HG03103 (cell line): ENCODE data around the gene IL1RAPL2.
"Not testable (repeated sequence)": the region's sequence is repeated elsewhere in the genome, so short reads cannot be mapped to it uniquely, and the experiment has no call there.

Experiments used
- ATAC-seq: cut with Tn5 transposase; IDR thresholded peaks from one replicate; pipeline ENCODE4 v1.9.1; 2021; ENCODE audit warnings: low read depth; ENCODE audit not compliant: unreplicated experiment

IL1RAPL2 gene

DNA sequence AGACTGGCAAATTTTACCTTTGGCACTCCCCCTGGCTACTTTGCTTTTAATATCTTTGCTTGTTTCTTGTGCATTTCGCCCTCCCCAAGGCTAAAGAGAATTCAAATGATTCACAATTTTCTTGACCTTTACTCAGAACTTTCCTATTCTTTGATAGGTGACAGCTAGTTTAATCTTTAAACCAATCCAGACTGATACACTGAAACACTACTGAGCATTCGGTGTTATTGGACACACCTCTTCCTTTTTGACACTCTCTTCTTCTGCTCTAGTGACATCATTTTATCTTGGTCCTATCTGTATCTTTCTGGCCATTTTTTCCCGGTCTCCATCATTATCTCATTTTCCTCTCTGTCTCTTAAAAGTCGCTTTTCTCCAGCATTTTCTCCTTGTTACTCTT lies 103.1 kb downstream of the IL1RAPL2 start:
- no peak for ATAC-seq

DNA sequence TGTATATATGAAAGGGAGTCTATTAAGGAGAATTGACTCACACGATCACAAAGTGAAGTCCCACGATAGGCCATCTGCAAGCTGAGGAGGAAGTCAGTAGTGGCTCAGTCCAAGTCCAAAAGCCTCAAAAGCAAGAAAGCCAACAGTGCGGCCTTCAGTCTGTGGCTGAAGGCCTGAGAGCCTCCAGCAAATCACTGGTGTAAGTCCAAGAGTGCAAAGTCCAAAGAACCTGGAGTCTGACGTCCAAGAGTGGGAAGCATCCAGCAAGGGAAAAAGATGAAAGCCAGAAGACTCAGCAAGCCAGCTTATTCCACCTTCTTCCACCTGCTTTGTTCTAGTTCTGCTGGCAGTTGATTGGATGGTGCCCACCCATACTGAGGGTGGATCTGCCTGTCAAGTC lies 104.1 kb downstream of the IL1RAPL2 start:
- ATAC-seq, result no peak

DNA sequence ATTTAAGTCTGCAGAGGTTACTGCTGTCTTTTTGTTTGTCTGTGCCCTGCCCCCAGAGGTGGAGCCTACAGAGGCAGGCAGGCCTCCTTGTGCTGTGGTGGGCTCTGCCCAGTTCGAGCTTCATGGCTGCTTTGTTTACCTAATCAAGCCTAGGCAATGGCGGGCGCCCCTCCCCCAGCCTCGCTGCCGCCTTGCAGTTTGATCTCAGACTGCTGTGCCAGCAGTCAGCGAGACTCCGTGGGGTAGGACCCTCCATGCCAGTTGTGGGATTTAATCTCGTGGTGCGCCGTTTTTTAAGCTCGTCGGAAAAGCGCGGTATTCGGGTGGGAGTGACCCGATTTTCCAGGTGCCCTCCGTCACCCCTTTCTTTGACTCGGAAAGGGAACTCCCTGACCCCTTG lies 111.5 kb downstream of the IL1RAPL2 start:
- not testable (repeated sequence) for ATAC-seq

DNA sequence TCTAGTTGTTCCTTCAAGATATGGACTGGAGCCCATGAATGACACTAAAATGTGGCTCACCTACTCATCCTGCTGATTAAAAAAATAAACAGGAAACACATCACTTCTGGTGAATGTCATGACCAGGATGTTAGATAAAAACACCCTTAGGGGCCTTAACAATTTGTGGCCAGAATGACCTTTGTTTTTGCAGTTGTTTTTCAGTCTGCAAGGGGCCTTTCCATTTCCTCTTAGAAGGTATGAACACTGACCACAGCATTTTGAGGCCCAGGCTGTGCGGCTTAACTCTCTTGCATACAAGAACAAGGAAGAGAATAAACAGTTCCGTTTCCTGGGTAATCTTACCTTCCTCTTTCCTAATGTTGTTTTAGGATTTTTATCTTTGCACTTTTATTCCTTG lies 113.2 kb downstream of the IL1RAPL2 start:
- ATAC-seq, result no peak

DNA sequence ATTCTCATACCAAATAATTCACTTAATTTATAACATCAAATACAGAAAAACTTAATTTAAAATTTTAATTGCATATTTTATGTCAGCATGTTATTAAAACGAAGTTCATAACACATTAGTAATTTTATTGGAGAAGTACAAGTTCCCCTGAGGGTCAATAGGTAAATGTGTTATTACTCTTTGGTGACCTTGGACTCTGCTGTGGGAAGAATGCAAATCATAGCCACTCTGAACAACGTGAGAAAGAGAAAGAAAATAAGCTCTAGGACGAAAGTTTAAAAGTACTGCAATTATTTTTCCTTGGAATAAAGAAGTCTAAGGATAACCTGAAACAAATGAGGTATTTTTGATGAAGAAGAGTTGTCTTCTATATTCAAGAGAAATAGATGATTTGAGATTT lies 115.2 kb downstream of the IL1RAPL2 start:
- ATAC-seq, result no peak

DNA sequence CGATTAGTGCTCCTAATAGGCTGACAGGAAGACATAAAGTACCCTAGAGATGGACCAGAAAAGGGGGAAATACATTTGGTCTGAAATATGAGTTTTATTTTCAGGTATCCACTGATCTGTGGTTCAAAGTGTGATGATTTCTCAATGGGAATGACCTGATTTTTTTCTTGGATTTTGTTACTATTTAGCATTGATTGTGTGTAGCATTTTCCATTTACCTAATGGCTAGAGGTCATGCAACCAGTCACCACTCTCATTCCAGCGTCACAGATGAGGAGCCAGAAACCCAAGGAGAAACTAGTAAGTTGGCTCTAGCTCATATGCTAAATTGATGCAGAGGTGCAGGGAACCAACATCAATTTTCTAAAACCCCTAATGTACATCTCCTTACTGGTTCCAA lies 118.1 kb downstream of the IL1RAPL2 start:
- no peak for ATAC-seq

DNA sequence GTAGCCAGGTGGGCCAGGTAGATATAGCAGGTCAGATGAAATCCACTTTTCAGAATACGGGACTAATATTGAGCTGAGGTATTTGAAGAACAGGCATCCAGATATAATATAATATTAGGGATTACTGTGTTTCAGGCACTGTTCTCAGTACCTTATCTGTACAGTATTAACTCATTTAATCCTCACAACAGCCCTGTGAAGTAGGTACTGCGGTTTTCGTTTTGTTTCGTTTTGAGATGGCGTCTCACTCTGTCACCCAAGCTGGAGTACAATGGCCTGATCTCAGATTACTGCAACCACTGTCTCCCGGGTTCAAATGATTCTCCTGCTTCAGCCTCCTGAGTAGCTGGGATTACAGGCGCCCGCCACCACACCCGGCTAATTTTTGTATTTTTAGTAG lies 129.6 kb downstream of the IL1RAPL2 start:
- no peak for ATAC-seq

DNA sequence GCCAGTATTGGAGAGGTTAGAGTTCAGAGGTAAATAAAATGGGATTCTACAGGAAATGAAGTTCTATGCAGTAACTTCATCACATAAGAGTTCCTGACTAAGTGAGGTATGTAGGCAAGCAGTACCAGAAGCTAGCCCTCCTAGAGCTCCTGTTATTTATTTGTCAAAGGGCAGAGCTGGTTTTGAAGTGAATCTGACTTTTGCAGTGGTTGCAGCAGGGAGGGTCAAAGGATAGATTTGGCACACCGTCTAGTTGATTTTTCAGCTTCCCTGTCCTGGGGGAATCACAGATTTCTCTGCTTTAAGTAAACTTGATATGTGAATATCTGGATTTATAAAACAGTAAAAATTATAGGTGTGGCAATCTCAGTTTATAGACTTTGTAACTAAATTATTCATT lies 130.7 kb downstream of the IL1RAPL2 start:
- no peak for ATAC-seq

DNA sequence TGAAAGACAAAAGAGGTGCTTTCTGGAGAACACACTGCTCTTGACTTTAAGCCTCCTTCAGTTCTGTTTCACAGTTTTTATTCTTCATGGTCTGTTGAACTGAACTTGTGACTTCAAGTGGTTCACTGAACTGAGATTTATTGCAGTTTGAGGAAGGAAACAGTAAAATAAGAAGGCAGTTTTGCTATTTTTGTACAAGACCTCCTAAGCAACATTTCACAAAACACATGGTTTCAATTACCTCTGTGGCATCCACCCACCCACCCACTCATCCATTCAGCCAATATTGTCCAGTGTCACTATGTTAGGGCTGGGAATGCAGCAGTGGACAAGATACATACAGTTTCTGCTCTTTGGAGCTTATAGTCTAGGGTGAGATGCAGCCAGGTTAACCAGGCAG lies 131.3 kb downstream of the IL1RAPL2 start:
- no peak for ATAC-seq

DNA sequence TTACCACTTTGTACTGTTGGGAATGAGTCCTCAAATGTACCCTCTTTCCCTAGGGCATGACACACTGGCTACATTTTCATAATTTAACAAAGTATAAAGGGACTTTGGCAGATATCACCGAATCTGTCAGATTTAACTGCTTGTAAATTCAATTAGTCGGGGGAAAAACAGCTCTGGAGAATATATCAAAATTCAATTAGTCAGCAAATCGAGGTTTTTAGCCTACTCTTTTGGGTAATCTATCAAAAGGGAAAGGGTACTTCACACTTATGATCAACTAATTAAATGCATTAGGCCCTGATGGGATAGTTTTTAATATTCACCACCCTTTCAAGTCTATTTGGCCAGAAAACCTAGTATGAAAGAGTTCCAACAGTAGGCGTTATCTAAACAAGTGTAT lies 141.0 kb downstream of the IL1RAPL2 start:
- no peak for ATAC-seq

DNA sequence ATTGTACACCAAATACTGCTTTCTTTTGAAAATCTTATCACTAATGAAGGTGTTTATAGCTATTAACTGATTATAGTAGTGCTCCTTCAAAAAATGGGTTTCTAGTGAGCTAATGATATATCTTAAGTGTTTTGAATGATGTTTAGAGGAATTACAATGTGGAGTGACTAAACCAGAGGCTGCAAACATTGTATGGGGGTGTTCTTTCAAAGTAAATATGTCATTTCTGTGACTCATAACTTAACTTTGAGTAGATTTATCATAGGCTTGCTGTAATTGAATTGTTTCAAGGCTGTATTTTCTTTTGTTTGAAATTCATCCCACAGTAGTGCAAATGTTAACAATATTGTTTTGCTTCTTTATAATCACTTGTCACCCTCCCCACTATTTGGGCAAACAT lies 141.6 kb downstream of the IL1RAPL2 start:
- ATAC-seq, result no peak

DNA sequence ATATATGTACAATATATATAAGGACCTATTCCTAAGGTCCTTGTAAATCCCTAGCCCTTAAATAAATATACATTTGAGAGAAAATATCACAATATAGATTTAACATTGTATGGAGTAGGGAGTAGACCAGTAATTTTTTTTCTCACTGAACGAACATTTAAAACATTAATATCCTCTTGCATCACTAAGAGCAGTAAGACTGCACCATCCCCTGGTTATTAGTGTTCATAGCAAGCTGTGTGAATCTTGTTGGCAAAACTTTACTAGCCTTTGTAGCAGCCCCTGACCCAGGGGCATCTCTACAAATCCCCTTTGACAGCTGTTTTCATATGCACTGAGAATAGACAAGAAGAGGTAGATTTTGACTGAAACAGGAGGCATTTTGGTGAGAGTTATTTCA lies 146.5 kb downstream of the IL1RAPL2 start:
- ATAC-seq, result no peak

DNA sequence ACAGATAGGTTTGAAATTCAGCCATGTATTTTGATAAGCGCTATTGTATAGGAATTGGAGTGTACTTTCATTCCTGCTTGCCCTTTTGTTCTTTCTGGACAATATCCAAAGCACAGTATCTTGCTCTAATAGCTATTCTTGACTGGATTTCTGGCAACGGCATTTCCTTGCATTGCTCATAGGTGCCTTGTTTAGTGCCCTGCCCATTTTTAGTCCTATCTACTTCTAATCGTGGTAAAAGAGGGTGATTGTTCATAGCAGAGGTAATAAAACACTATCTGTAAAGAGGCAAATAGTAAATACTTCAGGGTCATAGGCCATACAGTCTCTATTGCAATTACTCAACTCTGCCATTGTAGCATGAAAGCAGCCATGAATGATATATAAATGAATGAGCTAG lies 155.9 kb downstream of the IL1RAPL2 start:
- no peak for ATAC-seq

DNA sequence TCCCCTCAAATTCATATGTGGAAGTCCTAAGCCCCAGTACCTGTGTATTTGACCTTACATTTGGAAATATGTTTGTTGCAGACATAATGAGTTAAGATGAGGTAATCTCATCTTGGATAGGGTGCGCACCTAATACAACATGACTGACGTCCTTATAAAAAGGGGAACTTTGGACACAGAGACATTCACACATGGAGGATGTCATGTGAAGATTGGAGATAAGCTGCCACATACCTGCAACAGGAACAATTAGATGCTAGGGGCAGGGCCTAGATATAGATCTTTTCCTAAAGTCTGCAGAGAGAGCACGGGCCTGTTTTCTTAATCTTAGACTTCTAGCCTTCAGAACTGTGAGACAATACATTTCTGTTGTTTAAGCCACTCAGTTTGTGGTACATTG lies 162.5 kb downstream of the IL1RAPL2 start:
- no peak for ATAC-seq

DNA sequence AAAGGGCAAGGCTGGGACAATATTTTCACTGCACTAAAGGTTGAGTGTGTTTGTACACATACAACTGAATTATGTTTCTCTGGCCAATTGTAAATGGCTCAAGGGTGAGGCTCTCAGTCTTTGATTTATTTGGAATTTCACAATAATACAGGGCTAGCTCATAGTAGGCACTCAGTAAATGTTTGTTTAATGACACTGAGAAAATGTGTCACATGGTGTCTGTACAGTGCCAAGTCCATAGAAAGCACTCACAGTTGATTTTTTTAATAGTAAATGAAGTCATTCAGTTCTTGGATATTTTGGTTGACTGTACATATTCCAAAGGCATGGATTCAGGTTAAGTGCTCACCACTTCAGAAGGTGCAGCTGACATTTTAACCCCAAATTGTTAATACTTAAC lies 176.4 kb downstream of the IL1RAPL2 start:
- ATAC-seq, result no peak

DNA sequence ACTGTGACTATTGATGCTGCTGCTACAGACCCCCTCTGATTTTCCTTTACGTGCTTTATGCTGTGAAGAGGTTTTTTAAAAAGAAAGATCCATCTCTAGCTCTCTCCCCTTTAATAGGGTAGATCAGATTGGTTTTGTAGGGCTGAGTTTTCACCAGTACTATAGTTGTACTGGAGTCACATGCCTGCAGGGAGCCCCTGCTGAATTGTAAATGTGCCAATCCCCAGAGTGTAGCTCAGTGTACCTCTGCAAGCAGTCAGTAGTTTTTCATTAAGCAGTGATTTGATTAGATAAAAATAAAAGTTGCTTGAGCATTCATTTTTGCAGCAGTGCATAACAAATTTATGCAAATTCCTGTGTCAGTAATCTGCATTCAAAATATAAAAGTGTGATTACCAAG lies 179.2 kb downstream of the IL1RAPL2 start:
- no peak for ATAC-seq

DNA sequence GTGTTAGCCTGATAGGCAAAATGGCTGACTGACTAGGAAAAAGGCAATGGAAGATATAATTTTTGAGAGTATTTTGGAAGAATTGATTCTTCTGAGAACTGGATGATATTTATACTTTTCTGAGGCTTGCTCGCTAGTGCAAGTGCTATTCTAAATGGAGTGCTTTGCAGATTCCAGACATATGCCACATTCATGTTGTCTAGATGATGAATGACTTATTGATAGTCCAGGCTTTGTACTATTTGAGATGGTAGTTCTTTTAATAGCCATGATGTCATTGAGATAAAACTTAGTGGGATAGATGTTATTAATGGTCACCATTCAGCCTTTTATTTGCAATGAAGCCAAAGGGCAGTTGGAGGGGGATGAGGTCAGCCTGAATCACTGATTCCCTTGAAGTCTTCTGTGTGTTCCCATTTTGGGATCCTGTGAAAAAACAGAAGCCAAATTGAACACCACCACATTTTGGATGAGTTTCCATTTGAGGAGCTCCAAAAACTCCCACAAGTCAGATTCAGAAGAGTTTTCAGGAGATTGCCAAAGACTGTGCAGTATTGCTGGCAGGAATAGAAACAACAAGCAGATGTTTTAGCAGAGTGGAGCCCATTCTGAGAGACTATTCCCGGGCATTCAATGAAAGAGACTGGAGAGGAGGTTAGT lies 184.1 kb downstream of the IL1RAPL2 start:
- no peak for ATAC-seq

DNA sequence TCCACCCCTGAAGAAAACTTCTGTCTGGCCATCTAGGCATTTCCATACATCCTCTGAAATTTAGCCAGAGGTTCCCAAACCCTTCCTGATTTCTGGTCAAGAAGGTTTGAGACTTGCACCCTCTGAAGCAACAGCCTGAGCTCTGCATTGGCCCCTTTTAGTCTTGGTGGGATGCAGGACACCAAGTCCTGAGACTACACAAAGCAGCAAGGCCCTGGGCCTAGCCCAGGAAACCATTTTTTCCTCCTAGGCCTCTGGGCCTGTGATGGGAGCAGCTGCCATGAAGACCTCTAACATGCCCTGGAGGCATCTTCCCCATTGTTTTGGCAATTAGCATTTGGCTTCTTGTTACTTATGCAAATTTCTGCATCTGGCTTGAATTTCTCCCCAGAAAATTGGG lies 196.6 kb downstream of the IL1RAPL2 start:
- ATAC-seq, result no peak

DNA sequence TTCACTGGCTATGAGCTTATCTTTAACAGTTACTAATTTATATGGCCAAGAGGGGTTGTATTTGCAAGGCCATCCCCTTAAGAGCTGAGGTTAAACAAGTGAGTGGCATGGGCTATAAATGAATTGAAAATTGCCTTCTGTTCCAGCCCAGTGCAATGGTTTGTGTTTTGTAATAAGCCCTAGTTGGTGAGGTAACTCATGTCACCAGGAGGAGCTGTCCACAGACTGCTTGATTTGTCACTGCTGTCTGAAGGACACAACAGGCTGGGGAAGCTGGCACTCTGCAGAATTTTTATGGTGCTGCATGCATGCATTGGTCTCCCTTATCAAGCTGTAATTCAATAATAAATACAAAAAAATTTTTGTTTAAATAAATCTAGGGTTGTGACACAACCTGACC lies 223.8 kb downstream of the IL1RAPL2 start:
- no peak for ATAC-seq

DNA sequence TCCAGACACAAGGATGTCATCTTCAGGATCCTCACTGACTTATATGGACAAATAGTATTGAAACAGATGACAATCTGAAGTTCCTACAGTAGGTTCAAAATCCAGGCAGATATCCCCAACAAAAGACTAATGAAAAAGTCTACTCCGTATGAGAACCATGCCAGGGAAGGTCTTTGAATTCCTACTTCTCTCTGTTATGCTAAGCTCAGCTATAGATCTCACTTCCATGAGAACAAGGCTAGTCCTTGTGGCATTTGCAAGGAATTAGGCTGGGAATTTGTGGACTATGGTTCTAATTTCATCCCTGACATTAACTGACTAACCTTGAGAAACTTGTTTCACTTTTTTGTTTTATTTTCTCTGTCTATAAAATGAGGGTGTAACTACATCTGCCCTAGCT lies 229.8 kb downstream of the IL1RAPL2 start:
- ATAC-seq, result no peak

DNA sequence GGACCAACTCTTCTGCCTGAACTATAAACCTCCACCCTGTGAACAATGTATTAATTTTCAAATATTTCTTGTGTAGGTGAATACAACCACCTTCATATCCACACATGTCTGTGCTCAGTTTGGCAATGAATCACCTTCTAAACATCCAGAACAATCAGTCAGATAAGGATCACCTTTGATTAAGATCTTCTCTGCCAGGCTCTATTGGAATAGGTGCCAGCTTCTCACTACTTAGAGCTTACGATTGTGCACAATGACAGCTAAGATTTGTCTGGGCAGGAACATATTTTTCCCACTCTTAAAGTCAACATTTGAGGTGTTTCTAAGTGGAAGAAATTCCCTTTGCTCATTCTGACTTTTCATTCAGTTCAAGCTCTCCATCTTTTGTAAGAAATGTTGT lies 237.2 kb downstream of the IL1RAPL2 start:
- no peak for ATAC-seq

DNA sequence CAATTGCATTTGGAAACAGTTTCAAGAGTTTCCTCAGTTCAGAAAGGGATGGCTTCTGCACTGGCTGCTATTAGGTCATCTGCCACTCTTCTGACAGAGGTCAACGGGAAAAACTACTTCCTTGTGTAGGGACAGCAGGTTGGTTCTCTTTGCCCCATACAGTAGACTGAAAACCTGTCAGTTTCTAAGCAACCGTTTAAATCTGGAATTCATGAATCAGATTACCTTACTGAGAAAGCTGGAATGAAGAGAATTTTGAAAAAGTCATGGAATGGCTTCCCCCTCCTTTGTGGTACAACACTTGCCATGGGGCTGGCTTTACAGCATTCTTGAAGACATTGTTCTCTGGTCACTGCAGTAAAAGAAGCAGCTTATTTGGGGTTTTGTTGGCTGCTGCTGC lies 240.3 kb downstream of the IL1RAPL2 start:
- no peak for ATAC-seq

DNA sequence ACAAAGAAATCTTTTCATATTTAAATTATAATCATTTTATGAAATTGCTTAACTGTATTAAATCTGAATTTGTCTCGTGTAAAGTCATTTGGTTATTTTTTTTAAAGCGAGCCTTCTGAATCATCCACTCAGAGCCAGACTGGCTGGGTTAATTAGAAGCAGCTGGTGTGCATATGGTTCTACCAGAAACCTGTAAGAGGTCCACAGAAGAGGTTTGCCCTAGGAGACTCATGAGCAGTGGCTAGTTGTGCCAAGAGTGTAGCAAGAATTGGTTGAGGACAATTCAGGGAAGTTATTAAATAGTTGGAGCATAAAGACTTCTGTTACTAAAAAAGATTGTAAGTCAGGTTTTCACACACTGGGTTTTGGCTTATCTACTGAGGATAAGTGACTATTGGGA lies 267.4 kb downstream of the IL1RAPL2 start:
- no peak for ATAC-seq
